Endothelial cell of umbilical vein (primary cell): ENCODE results near the gene ACVR2A. TPM values are rescaled to one million over a fixed set of nuclear protein-coding genes. Genes with fewer than 3 reads are reported as not detected.

Experiments used
- BruUV-seq: library from RNA; stranded (reverse); fragments of 400-500 nt; replicated peaks from 2 replicates; lab custom pipeline; 2021; lab: Mats Ljungman, UMichigan
- CTCF ChIA-PET: fragments of 300-600, 350-600 bp; sonication (Branson Sonifier 250); formaldehyde crosslinking; loops from one replicate; lab custom pipeline; 2021; ENCODE audit warnings: antibody characterized with exemption, inconsistent platforms; lab: Charles Lee
- POLR2A ChIA-PET: fragments of 300-600, 350-600 bp; sonication (Branson Sonifier 250); formaldehyde crosslinking; loops from one replicate; lab custom pipeline; 2021; ENCODE audit warnings: antibody characterized with exemption, inconsistent platforms; lab: Charles Lee
- DNase-seq: peaks from one replicate; pipeline ENCODE4 v3.0.0-alpha.2; 2011; ENCODE audit warnings: low read depth, low spot score
- FAIRE-seq: peaks from 2 replicates; lab custom pipeline; 2011; peaks lifted over from hg19 to GRCh38; lab: Jason Lieb, UNC
- H2AFZ ChIP-seq: 2 replicates; pipeline ENCODE4 v1.6.0; 2012; ENCODE audit warnings: low read depth, low read length, control low read depth, inconsistent platforms
- H3K27ac ChIP-seq: 2 replicates; pipeline ENCODE4 v1.5.1; 2011; ENCODE audit warnings: low read depth, mild to moderate bottlenecking, control low read depth, low read length, moderate library complexity; ENCODE audit not compliant: insufficient read depth
- H3K27me3 ChIP-seq, 2 experiments: 2 replicates each; pipeline versions ENCODE4 v1.6.0 to v1.6.1; 2011; ENCODE audit warnings: low read length in 2 of 2, mixed read lengths in 1 of 2; ENCODE audit not compliant: control insufficient read depth in 2 of 2, insufficient read depth in 2 of 2
- H3K36me3 ChIP-seq, 2 experiments: 2 replicates in 1 of 2; 3 replicates in 1 of 2; pipeline ENCODE4 v1.5.1; 2011; ENCODE audit warnings: low read length in 2 of 2, mild to moderate bottlenecking in 1 of 2, moderate library complexity in 1 of 2; ENCODE audit not compliant: control insufficient read depth in 2 of 2, insufficient read depth in 2 of 2; ENCODE audit errors: extremely low read depth in 1 of 2
- H3K4me1 ChIP-seq: 3 replicates; pipeline ENCODE4 v1.5.1; 2011; ENCODE audit warnings: mild to moderate bottlenecking, low read length; ENCODE audit not compliant: control insufficient read depth, insufficient read depth; ENCODE audit errors: extremely low read depth
- H3K4me2 ChIP-seq: 2 replicates; pipeline ENCODE4 v1.6.1; 2011; ENCODE audit warnings: low read length, control low read depth, mixed read lengths; ENCODE audit not compliant: insufficient read depth
- H3K4me3 ChIP-seq, 3 experiments: fragments of 200-600 bp in 1 of 3; sonication (generic), shearing (Covaris generic) in 1 of 3; replicated peaks in 1 of 3; 2 replicates each; pipeline ENCODE4 v1.5.1; 2011 to 2016; ENCODE audit warnings: control low read depth in 3 of 3, low read length in 3 of 3, mild to moderate bottlenecking in 2 of 3, inconsistent platforms in 1 of 3, low read depth in 1 of 3, moderate library complexity in 1 of 3; ENCODE audit not compliant: insufficient read depth in 1 of 3
- H3K79me2 ChIP-seq: 2 replicates; pipeline ENCODE4 v1.6.0; 2012; ENCODE audit warnings: low read length, inconsistent platforms; ENCODE audit not compliant: control insufficient read depth, insufficient read depth
- H3K9ac ChIP-seq: replicated peaks from 2 replicates; pipeline ENCODE3; 2011; ENCODE audit warnings: low read length, control low read depth; ENCODE audit not compliant: insufficient read depth; ENCODE audit errors: extremely low read depth
- H3K9me1 ChIP-seq: replicated peaks from 3 replicates; pipeline ENCODE4 v1.6.0; 2011; ENCODE audit warnings: mild to moderate bottlenecking, low read length; ENCODE audit not compliant: control insufficient read depth, insufficient read depth; ENCODE audit errors: extremely low read depth
- H3K9me3 ChIP-seq: replicated peaks from 2 replicates; pipeline ENCODE4 v1.5.1; 2012; ENCODE audit warnings: low read length, inconsistent platforms; ENCODE audit not compliant: control insufficient read depth, insufficient read depth
- H4K20me1 ChIP-seq: replicated peaks from 2 replicates; pipeline ENCODE3; 2011; ENCODE audit warnings: mild to moderate bottlenecking, low read length; ENCODE audit not compliant: control insufficient read depth, insufficient read depth; ENCODE audit errors: extremely low read depth
- EZH2 ChIP-seq: IDR thresholded peaks from 2 replicates; pipeline ENCODE4 v1.6.1; 2012; ENCODE audit warnings: borderline replicate concordance, low read depth, mild to moderate bottlenecking, moderate library complexity, low read length, inconsistent platforms; ENCODE audit not compliant: severe bottlenecking
- GATA2 ChIP-seq: IDR thresholded peaks from 2 replicates; pipeline ENCODE4 v1.7.0; 2011; ENCODE audit warnings: low read depth, mild to moderate bottlenecking, moderate library complexity, mixed read lengths, low read length; ENCODE audit not compliant: insufficient read length, insufficient read depth
- JUN ChIP-seq: IDR thresholded peaks from 2 replicates; pipeline ENCODE4 v1.6.1; 2011; ENCODE audit warnings: borderline replicate concordance, low read depth; ENCODE audit not compliant: insufficient read length, insufficient read depth
- MYC ChIP-seq: IDR thresholded peaks from one replicate; pipeline ENCODE4 v1.6.1; 2011; ENCODE audit warnings: mild to moderate bottlenecking, low read depth, low read length
- POLR2AphosphoS5 ChIP-seq: IDR thresholded peaks from 2 replicates; pipeline ENCODE4 v1.6.1; 2012; ENCODE audit warnings: low read depth, mild to moderate bottlenecking, control low read depth, low read length, moderate library complexity; ENCODE audit not compliant: insufficient read depth
- dilution Hi-C: fragments of 300-500 bp; cut with MboI; formaldehyde crosslinking; loops from one replicate; pipeline ENCODE4 v1.15.0; 2019; ENCODE audit warnings: low sequenced_read_pairs; ENCODE audit not compliant: extremely low pct_ligation_motif_present
- intact Hi-C: fragments of 100-400 bp; cut with micrococcal nuclease; formaldehyde crosslinking; loops from one replicate; pipeline ENCODE4 v1.10.0; 2022
- polyA plus RNA-seq, 4 experiments: library from polyadenylated mRNA; depleted of rRNA in 3 of 4; stranded (reverse) in 3 of 4; unstranded in 1 of 4; fragments of >200 nt; gene quantifications; 2 replicates each; pipeline versions ENCODE4 v1.2.1 to v1.2.3, GENCODE V29; 2011 to 2012; ENCODE audit warnings: missing spikeins in 1 of 4
- total RNA-seq: library from RNA; stranded (reverse); gene quantifications from 2 replicates; pipeline ENCODE4 v1.2.3, GENCODE V29; 2021
- TF ChIP-seq, protein P1 (sequence below), 2 donors: IDR thresholded peaks; 1 replicate in 1 of 2; 2 replicates in 1 of 2; pipeline ENCODE4 v1.5.1; 2011; ENCODE audit warnings: low read length in 2 of 2, mild to moderate bottlenecking in 2 of 2, moderate library complexity in 2 of 2, control low read depth in 1 of 2, inconsistent platforms in 1 of 2, low read depth in 1 of 2; ENCODE audit not compliant: insufficient read depth in 1 of 2; ENCODE audit errors: extremely low read depth in 1 of 2
- TF ChIP-seq, protein P2 (sequence below): IDR thresholded peaks from 2 replicates; pipeline ENCODE4 v1.6.1; 2011; ENCODE audit not compliant: insufficient read depth, insufficient read length

The ACVR2A gene
- total and polyA plus RNA-seq, 2 donors (not counting 3 experiments of a cell fraction or from before 2014, with no cell fraction given): 1.7 to 7.9 TPM

GRCh38 chr2:147884830-147885229 is 40.0 kb downstream of the ACVR2A start:
- TF ChIP-seq, protein P1, sequence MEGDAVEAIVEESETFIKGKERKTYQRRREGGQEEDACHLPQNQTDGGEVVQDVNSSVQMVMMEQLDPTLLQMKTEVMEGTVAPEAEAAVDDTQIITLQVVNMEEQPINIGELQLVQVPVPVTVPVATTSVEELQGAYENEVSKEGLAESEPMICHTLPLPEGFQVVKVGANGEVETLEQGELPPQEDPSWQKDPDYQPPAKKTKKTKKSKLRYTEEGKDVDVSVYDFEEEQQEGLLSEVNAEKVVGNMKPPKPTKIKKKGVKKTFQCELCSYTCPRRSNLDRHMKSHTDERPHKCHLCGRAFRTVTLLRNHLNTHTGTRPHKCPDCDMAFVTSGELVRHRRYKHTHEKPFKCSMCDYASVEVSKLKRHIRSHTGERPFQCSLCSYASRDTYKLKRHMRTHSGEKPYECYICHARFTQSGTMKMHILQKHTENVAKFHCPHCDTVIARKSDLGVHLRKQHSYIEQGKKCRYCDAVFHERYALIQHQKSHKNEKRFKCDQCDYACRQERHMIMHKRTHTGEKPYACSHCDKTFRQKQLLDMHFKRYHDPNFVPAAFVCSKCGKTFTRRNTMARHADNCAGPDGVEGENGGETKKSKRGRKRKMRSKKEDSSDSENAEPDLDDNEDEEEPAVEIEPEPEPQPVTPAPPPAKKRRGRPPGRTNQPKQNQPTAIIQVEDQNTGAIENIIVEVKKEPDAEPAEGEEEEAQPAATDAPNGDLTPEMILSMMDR (IDR thresholded peaks at IDR 0.05; ENCODE audit: extremely low read depth in 1 of 2, insufficient read depth in 1 of 2, low read depth in 1 of 2, low read length in 2 of 2): no peak
- TF ChIP-seq JUN (no peak), MYC (no peak), GATA2 (no peak)
- TF ChIP-seq, protein P2, sequence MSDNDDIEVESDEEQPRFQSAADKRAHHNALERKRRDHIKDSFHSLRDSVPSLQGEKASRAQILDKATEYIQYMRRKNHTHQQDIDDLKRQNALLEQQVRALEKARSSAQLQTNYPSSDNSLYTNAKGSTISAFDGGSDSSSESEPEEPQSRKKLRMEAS: no peak
- H2AFZ ChIP-seq: no peak overlapping the region
- H3K4me3 ChIP-seq: no peak overlapping the region
- H3K4me2 ChIP-seq: no peak overlapping the region
- no peaks in the 10 kb centered on the region for H4K20me1 ChIP-seq
- no peak for DNase-seq
- no peaks in the 10 kb centered on the region for H3K9me3 ChIP-seq
- no peaks in the 10 kb centered on the region for H3K9me1 ChIP-seq
- no peak overlapping the region for H3K9ac ChIP-seq
- CTCF ChIA-PET: no interaction called here
- no peaks in the 10 kb centered on the region for H3K36me3 ChIP-seq
- H3K27me3 ChIP-seq: no peaks in the 10 kb centered on the region
- H3K27ac ChIP-seq: no peak overlapping the region
- POLR2A ChIA-PET: no interaction called here
- FAIRE-seq: no peak
- intact Hi-C loops (no loop called here), dilution Hi-C loops (no loop called here)
- BruUV-seq: no TSS peak
- H3K79me2 ChIP-seq: peaks cover 3% of the 10 kb centered on the region
- no peaks in the 10 kb centered on the region for H3K4me1 ChIP-seq

DNA sequence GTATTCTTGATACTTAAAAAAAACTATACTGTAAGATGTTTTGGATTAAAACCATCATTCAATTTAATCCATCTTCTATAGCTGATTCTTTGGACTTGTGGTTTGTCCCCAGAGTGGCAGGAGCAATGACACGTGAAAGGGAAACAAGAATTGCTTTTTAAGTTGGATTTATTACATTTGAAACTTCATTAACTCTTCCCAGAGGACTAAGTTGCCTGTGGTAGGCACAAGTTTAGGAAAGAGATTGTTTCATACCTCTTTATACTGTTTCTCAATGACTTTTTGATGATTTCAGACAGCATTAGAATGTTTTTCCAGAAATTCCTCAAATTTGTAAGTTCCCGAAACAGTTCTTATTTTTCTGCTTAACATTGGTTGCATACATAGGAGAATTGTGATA is 41.3 kb downstream of the ACVR2A start:
- ChIA-PET CTCF (interaction anchor here (1.0 kb wide), 1 partner anchor 40 kb away, joined by 3 read pairs; no protein-coding TSS in a partner anchor), POLR2A (no interaction called here)
- TF ChIP-seq POLR2AphosphoS5: no peak
- TF ChIP-seq MYC: no peak
- no peak for TF ChIP-seq EZH2
- no TSS peak for BruUV-seq
- H3K79me2 ChIP-seq: peaks cover 3% of the 10 kb centered on the region
- H4K20me1 ChIP-seq: no peaks in the 10 kb centered on the region
- H3K4me2 ChIP-seq: no peak overlapping the region
- H3K9me3 ChIP-seq: no peaks in the 10 kb centered on the region
- dilution Hi-C loops: no loop called here
- no peaks in the 10 kb centered on the region for H3K9me1 ChIP-seq
- DNase-seq (no peak), FAIRE-seq (no peak)
- H3K4me1 ChIP-seq: no peaks in the 10 kb centered on the region
- H2AFZ ChIP-seq: no peak overlapping the region
- H3K36me3 ChIP-seq: no peaks in the 10 kb centered on the region
- intact Hi-C loops: no loop called here
- no peak overlapping the region for H3K9ac ChIP-seq
- no peak overlapping the region for H3K27ac ChIP-seq
- no peaks in the 10 kb centered on the region for H3K27me3 ChIP-seq
- no peak overlapping the region for H3K4me3 ChIP-seq
